Stimulated activated CD4-positive, alpha-beta T cell treated with anti-CD3 and anti-CD28 coated beads, Interleukin-1b, Interleukin-23, amount 100 ng/mL, for 24 hours (primary cell): ENCODE measurements around the gene COL1A1.

Source experiments
- DNase-seq, 4 experiments: peaks; one replicate each; pipeline ENCODE4 v3.0.0-alpha.2; 2020; ENCODE audit warnings: low read depth in 4 of 4, low spot score in 1 of 4

The COL1A1 gene

DNA sequence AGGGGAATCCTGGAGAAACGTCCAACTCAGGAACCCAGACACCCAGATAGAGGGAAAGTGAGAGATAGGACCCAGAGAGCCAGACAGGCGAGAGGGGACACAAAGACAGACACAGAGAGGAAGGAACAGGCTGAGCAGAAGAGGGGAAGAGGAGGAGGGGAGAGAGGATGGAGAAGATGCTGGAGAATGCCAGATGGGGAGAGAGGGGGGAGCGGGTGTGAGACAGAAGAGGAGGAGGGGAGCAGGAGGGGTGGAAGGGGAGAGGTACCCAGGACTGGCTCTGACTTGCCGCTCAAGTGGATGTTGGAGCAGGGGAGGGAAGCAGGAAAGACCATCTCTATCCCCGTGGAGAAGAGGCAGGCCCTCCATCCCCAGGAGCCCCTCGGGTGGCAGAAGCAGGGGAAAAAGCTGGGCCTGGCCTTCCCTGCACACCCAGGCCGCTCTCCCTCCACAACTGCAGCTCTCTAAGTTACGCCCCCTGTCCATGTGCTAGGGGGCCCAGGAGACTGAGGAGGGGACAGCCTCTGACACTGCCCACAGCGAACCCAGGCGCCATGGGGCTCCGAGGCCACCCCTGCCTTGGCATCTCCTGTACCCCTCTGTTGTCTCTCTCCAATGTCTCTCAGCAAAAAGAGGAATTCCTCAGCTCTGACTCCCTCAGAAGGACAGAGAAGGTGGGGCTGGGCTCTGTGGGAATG, 55.8 kb downstream of the COL1A1 start:
- no peak for DNase-seq

DNA sequence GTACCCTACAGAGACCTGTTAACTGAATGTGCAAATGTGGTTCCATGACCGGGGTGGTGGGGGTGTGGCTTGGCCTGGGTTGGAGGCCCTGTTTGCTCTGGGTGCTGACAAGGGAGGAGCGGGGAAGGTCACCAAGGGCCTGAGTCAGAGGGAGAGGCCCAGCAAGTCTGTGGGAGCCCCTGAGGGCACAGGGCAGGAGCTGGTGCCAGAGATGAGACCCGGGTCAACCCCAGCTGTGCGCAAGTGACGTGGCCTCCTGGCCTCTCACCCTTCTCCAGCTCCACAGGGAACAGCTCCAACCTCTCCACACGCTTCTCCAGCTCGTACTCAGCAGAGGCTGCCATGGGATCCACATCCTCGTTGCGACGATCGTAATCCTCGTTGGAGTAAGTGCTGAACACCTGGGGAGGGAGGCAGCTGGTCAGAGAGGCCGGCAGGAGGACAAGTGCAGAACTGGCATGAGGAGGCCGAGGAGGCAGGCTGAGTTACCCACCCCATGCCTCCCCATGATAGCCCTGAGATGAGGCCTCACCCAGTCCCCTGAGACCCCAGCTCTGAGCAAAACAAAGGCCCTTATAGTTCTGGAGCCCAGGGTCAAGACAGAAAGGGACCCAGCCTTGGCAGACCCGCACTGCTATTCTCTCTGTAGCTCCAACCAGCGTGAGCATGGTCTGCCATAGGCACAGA, 56.4 kb downstream of the COL1A1 start:
- DNase-seq = no peak

DNA sequence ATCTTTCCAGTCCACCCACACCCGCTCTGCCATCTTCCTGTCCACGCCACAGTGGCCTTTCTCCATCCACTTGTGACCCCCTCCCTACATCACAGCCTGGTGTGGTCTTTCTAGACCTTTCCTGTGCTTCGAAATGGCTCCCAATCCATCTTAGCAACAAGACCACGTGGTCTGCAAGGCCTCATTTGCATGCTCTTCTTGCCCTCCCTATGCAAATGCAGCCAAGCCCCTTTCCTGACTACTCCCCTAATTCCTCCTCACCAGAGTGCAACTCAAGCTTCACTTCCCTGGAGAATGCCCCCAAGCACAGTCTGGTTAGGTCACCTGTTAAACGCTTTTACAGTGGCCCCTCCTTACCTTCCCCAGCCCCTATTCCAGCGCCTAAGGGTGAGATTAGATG, 57.1 kb downstream of the COL1A1 start:
- no peak for DNase-seq

DNA sequence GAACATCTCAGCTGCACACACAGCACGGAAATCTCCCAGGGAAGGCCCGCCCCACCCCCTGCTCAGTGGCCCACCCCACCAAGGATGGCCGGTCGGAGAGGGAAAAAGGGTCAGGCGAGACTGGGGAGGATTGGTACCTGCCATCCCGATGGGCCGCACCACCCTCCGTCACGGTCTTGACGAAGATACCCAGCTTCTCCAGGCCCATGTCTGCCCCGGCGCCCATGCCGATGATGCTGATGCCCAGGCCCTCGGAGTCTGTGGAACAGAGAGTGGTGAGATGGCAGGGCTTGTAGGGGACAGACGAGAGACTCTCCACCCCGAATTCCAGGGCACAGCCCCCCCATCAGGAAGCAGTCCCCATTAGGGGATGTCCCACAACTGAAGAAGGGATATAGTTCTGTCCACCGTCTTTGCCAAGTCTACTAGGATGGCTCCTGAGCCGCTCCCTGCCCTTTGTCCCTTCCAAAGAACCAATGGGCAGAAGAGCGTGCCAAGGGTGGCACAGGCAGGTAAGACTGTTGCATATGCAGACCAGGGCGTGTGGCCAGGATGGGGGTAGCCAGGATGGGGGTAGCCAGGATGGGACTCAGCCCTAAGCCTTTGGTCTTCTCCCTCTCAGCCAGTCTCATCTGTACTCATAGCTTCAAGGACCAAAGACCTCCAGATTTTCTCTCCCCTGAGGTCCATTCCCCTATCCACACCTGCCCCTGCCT, 57.8 kb downstream of the COL1A1 start:
- no peak for DNase-seq

DNA sequence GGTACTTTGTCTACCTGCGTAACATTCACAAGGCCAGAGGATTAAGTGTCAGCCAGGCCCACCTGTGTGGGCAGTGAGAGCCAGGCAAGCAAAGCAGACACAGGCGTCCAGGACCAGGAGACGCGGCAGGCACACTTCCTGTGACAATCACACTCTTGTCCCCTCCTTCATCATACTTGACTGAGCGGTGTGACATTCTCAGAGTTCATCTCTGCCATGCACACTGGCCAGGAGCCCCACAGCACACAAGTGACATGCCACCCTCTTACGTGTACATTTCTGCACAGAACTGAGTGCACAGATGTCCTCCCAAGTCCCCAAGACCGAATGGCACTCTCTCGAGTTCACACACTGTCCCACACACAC, 59.7 kb downstream of the COL1A1 start:
- no peak for DNase-seq

DNA sequence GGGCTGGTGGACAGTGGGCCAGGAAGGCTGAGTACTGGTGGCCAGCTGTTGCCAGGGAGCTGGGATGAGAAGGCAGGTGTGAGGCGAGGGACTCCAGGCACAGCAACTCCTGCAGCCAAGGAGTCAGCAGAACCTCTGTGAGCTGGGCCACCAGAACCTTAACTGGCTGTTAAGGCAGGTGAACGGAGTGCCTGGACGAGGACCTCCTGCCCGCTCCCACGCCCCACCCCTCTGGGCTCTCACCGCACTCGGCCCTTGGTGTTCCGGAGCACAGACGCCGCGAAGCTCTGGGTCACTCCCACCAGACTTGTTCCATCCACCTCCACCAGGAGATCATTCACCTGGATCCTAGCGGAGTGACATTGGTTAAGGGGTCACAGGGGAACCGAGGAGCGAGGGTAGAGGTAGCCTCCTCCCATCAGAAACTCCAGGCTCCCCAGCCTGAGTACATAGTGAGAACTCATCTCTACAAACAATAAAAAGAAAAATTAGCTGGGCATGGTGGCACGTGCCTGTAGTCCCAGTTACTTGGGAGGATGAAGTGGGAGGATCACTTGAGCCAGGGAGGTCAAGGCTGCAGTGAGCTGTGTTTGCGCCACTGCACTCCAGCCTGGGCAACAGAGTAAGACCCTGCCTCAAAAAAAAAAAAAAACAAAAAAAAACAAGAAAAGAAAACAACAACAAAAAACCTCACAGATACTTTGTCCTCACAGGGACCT, 60.2 kb downstream of the COL1A1 start:
- no peak for DNase-seq

DNA sequence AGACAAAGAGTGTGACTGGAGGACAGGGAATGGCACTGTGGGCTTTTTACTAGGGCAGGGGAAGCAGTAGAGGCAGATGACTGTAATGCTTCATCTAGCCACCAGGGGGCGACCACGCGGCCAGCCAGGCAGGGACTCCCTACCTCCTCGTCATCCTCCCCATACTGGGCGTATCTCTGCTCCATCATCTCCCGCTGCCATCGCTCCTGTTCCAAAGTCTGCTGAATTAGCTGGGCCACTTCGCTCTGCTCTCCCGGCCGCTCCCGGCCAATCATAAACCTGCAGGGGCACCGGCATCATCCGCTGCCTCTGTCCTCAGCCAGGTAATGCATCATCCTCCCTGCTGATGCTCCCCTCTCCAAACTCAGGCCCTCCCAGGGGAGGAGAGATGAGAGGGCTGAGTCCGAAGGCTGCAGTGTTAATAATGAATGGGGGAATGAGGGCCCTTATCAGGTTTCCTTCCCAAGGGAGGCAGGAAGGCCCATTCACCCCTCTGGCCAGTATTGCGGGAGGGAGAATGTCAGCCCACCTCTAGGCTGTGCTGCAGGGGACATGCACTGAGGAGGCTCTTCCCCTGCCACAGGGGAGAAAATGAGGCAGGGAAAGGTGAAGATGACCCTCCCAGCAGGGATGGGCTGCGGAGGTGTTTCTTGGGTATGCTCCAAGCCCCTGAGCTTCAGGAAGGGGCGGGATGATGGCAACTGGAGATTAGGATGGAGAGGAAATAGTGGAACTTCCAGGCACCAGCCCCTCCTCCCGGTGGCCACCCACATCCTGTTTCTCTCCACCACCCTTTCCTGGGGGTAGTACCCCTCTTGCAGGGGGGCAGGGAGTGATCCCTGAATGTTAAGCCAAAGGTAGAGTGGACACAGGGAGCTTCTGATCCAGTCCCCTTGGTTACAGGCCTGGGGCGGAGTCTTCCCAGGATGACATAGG, 61.2 kb downstream of the COL1A1 start:
- peak; percentile 57 to 75 (median 66) for DNase-seq

DNA sequence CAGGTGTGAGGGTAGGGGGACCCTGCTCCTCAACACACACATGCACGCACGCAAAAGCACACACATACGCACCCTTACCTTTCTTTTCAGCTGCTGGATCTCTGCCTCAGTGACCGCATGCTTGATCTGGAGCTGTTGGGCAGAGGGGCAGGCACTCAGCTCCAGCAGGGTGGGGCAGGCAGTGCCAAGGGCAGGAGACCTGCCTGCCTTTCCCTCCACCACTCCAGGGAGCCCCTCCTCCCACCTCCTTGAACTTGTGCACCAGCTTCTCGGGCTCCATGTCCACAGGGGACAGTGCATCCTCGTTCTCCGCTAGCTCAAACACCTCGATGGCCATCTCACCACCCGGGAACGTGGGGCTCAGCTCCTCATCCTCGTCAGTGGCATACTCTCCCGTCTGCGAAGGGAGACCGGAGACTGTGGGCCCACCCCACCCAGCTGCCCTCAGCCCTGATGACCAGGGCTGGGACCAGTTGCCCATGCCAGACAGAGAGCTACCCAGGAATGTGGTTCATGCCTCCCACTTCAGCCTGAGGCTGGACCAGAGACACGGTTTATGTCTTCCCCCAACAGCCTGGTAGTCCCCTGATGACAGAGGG, 62.1 kb downstream of the COL1A1 start:
- no peak for DNase-seq

DNA sequence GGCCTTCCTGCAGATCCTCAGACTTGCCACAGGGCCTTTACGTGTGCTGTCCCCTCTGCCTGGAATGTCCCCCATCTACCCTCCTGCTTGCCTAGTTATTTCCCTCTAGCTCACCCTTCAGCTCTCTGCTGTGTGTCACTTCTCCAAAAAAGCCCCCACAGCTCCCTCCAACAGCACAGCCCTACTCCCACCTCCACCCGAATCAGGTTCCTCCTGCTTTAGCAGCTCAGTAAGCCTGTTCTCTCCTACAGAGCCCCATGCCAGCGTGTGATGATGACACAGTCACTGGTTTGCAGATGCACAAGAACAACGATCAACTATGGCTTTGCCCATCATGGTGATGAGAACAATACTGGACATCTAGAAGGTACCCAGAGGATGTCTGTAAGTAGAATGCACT, 64.4 kb downstream of the COL1A1 start:
- no peak for DNase-seq

DNA sequence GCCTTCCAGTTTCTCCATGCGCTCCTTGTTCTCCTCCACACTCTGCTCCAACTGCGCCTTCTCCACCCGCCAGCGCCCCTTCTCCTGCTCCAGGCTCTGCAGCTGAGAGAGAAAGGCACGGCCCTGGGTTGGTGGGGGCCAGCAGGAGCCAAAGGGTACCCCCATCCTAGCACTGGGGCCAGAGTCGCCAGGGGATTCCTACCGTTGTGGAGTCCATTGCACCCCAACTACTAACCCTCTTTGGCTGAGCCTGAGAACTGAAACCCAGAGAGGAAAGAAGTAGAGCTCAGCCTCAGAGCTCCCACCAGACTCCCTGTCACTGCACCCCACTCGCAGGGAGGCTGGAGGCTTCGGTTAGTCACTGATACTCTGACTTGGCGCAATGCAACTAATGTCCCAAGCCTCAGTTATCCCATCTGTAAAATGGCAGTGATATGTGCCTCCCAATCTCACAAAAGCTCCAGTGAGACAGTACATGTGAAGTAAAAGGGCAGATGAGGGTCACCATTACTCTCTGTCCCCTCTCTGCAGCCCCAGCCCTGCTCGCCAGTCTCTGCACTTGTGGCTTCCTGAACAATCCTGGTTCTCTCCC, 65.2 kb downstream of the COL1A1 start:
- DNase-seq = no peak

DNA sequence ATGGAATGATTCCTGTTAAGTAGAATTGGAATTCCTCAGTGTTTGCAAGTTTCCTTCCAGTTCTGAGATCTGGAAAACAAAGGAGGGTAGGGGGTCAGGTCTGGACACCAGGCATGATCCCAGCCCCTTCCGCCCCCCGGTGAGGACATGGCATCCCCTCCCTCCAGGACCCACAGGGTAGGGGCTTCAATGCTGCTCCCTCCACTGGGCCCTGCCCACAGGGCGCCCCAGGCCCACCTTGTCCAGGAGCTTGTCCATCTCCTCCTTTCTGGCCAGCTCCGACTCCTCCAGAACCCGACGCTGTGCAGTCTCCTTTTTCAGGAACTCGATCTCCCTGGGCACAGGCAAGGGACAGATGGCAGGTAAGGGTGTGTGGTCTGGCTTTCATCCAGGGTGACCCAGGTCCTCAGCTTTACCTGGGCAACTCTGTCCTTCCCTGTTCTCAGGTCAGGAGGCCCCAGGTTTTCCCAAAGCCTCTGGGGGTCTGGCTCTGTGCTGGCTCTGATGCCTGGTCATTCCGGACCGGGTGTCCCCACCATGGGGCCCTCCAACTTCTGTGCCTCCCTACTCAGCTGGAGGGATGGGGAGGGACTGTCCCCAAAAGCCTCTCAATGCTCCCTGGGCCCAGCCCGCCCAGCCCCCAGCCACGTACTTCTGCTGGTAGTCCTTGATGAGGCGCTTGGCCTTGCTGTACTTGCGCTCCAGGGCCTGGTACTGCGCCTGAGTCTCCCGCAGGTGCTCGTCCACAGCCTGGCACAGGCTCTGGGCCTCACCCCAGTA, 65.9 kb downstream of the COL1A1 start:
- no peak for DNase-seq

DNA sequence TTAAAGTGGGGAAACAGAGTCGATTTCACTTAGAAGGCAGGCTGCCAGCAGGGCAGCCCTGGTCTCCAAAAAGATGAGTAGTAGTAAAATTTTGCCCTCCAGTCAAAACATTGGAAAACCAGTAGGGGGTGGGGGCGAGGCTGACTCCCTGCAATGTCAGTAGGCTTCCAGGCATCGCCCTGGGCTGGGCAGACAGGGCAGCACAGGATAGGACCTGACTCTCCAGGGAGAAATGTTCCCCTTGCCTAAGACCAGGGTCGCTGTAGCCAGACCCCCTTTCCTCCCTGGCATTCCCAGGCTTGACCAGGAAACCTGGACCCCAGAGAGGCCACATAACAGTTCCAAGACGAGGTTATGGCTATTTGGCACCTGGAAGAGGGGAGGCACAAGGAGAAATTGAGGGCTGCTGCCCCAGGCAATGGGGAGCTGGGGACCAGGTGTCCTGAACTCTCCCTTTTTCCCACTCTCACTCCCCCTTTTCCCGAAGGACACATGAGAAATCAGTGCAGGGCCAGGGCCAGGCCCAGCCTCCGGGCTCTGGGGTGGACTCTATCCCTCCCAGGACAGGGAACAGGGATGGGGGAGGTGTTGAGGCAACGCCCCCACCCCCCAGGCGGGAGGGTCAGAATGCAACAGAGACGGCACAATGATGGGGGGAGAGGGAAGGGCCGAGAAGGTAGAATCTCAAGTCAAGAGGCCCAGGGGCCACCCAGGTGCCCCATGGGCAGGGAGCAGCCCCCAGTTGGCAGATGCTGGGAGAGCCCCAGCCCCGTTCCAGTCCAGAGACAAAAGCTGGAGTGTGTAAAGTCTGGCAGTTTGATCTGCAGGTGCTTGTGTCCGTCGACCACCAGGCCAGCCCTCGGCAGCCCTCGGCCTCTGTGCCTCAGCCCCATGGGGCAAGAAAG, 67.0 kb downstream of the COL1A1 start:
- no peak for DNase-seq

DNA sequence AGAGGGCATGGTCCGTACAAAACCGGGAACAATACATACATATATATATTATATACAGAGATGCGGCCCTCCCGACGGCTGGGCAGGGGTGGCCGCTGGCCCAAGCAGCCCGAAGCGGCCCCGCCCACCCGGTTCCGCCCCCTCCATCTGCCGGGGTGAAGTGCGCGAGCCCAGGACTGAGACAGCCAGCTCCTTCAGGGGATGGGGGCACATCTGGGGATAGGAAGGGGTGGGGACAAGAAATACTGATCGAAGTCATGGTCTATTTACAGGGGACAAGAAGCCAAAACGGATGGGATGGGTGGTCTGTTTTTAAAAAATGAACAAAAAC, 67.7 kb downstream of the COL1A1 start:
- DNase-seq = no peak
